ENCODE data around the gene NAGLU. TPM values are rescaled to one million over a fixed set of nuclear protein-coding genes. Genes with fewer than 3 reads are reported as not detected.

The NAGLU gene
- total RNA-seq, 2 donors from 2014 or later = 19.6 to 22.1 TPM

- no peak for DNase-seq (ENCODE audit: low spot score)
These were observed 8.1 kb upstream of the NAGLU start for GRCh38 chr17:42527932-42528331.

GRCh38 chr17:42529061-42529460 is 7.0 kb upstream of the NAGLU start:
- no peak for TF ChIP-seq CTCF (IDR thresholded peaks at IDR 0.05)
- Histone ChIP-seq H3K27ac (no peak overlapping the region), H3K9me3 (no peaks in the 10 kb centered on the region), H3K36me3 (no peaks in the 10 kb centered on the region), H3K4me1 (peaks cover 0 to 28% of the 10 kb centered on the region in 2 donors), H3K4me3 (no peak overlapping the region), H3K27me3 (no peaks in the 10 kb centered on the region)
- no peak for DNase-seq (ENCODE audit: low spot score)

More at GRCh38 chr17:42527932-42528331, 8.1 kb upstream of the NAGLU start:
- no peak for TF ChIP-seq CTCF (IDR thresholded peaks at IDR 0.05)
- H3K4me1 ChIP-seq = peaks cover 0 to 31% of the 10 kb centered on the region in 2 donors
- H3K27ac ChIP-seq = no peak overlapping the region
- no peaks in the 10 kb centered on the region for H3K9me3 ChIP-seq
- H3K36me3 ChIP-seq = no peaks in the 10 kb centered on the region
- no peaks in the 10 kb centered on the region for H3K27me3 ChIP-seq
- no peak overlapping the region for H3K4me3 ChIP-seq

- Histone ChIP-seq H3K4me3 (no peak overlapping the region), H3K27me3 (no peaks in the 10 kb centered on the region), H3K4me1 (peaks cover 0 to 25% of the 10 kb centered on the region in 2 donors), H3K27ac (peak overlapping the region in 1 of 2 donors; percentile 81), H3K36me3 (no peaks in the 10 kb centered on the region), H3K9me3 (no peaks in the 10 kb centered on the region)
- no peak for DNase-seq (ENCODE audit: low spot score)
- no peak for TF ChIP-seq CTCF (IDR thresholded peaks at IDR 0.05)
These were observed 5.0 kb upstream of the NAGLU start for GRCh38 chr17:42530952-42531454.

GRCh38 chr17:42531455-42532354 is 4.3 kb upstream of the NAGLU start:
- Histone ChIP-seq H3K4me3 (peak overlapping the region; percentile 45 to 58), H3K27ac (peak overlapping the region; percentile 79 to 81), H3K27me3 (no peaks in the 10 kb centered on the region), H3K9me3 (no peaks in the 10 kb centered on the region), H3K36me3 (no peaks in the 10 kb centered on the region), H3K4me1 (peaks cover 0 to 21% of the 10 kb centered on the region in 2 donors)
- peak; percentile 28 to 64 for TF ChIP-seq CTCF (IDR thresholded peaks at IDR 0.05)
- DNase-seq (ENCODE audit: low spot score) = no peak

GRCh38 chr17:42535155-42536047 is 640 bp upstream of the NAGLU start:
- Histone ChIP-seq H3K36me3 (peaks cover 22% of the 10 kb centered on the region), H3K27me3 (no peaks in the 10 kb centered on the region), H3K4me1 (peaks cover 0 to 22% of the 10 kb centered on the region in 2 donors), H3K27ac (peak overlapping the region; percentile 90 to 93), H3K9me3 (no peaks in the 10 kb centered on the region), H3K4me3 (peak overlapping the region; percentile 47 to 67)
- TF ChIP-seq CTCF (IDR thresholded peaks at IDR 0.05) = no peak
- DNase-seq (ENCODE audit: low spot score) = no peak

All from right atrium auricular region (tissue), 2 donors.